Vagina (tissue), 2 donors: ENCODE results near the gene INTS1.

Experiments
- CTCF ChIP-seq, 3 experiments: fragments of 450-650 bp in 2 of 3; fragments of 200-600 bp in 1 of 3; sonication (generic) in 1 of 3; IDR thresholded peaks; one replicate each; pipeline ENCODE4 v1.5.1; 2017 to 2019; ENCODE audit warnings: antibody characterized with exemption in 3 of 3, mild to moderate bottlenecking in 2 of 3, moderate library complexity in 2 of 3
- POLR2A ChIP-seq, 2 donors: fragments of 450-650 bp; IDR thresholded peaks; one replicate each; pipeline ENCODE4 v1.6.1; 2017; ENCODE audit warnings: antibody characterized with exemption in 2 of 2, mild to moderate bottlenecking in 2 of 2, moderate library complexity in 2 of 2
- POLR2AphosphoS5 ChIP-seq, 2 donors: sonication (generic); formaldehyde crosslinking; IDR thresholded peaks; one replicate each; pipeline ENCODE4 v1.9.0; 2017; ENCODE audit warnings: antibody characterized with exemption in 2 of 2, mild to moderate bottlenecking in 2 of 2, low read depth in 1 of 2; ENCODE audit not compliant: insufficient read depth in 1 of 2

GRCh38 chr7:1549357-1550004, 45.3 kb upstream of the INTS1 start:
- TF ChIP-seq CTCF (IDR thresholded peaks at IDR 0.05) (no peak), POLR2A (IDR thresholded peaks at IDR 0.05) (no peak), POLR2AphosphoS5 (IDR thresholded peaks at IDR 0.05; ENCODE audit: insufficient read depth in 1 of 2, low read depth in 1 of 2) (no peak)
